Measurements from ENCODE around the gene SLC37A1.

The SLC37A1 gene

GRCh38 chr21:42508371-42508770 lies 5.3 kb upstream of the SLC37A1 start:
- no peak for DNase-seq

- DNase-seq, result no peak
These were observed 4.4 kb upstream of the SLC37A1 start for GRCh38 chr21:42509244-42509643.

- DNase-seq, result no peak
These were observed 1.2 kb upstream of the SLC37A1 start for GRCh38 chr21:42512346-42513034.

DNA sequence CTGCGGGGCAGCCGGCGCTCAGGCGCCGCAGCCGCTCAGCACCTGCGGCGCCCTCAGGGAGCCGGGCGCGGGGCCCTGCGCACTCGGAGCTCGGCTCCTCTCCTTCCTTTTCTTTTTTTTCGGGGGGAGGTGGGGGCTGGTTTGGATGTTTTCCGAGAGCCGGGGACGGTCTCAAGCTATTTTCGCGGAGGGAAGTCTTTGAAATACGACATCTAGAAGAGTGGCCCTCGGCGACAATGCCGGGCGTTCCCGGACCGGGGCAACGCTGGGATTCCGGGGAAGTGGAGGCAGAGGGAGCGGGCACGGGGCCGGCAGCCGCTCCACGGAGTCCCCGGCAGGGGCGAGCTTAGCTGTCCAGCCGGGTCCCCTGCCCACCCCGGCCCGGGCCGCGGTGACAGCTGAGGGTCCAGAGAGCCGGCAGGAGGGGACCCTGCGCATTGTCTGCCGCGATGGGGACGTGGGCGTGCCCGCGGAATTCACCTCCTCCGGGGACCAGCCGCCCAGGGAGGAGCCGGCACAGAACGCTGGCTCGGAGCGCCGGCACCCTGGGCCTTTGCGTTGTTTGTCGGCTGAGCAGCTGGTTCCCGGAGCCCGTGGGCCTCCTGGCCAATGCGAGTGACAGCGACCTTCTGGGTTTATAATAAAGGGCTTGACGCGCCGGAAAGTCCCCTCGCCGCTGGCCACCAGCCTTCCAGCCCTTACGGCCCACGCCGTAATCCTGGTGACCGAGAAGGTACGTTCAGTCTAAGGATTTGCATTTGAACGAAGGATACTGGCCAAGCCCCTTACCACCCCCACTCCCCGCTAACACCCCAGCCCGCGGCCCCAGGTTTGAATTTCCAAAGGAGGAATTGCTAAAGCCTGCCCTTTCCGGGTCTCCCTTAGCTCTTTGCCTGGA lies 582 bp downstream of the SLC37A1 start:
- DNase-seq, result peak; percentile 86

- DNase-seq, result no peak
These were observed 1.2 kb downstream of the SLC37A1 start for GRCh38 chr21:42514883-42515228.

GRCh38 chr21:42515708-42516502 lies 2.3 kb downstream of the SLC37A1 start:
- peak; percentile 78 for DNase-seq

GRCh38 chr21:42518215-42518614 lies 4.6 kb downstream of the SLC37A1 start:
- no peak for DNase-seq

- DNase-seq, result no peak
These were observed 5.0 kb downstream of the SLC37A1 start for GRCh38 chr21:42518626-42519025.

GRCh38 chr21:42520628-42521253 lies 7.1 kb downstream of the SLC37A1 start:
- DNase-seq, result no peak

DNA sequence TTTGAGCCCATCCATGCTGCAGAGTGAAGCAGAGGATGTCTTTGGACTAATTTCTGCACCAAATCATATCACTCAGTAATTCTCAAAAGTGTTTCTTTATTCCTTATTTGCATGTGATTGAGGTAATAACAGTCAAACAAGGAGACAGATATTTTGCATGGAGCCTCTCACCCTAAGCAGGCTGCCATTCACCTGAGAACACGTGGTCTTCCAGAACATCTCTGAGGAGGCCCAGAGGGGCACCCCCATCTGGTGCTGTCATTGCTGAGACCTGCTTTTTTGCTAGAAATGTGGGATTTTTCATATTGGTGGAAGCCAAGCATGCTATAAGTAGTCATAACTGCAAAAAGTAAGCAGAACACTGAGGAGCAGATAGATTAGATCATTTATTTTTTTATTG lies 7.7 kb downstream of the SLC37A1 start:
- no peak for DNase-seq

- no peak for DNase-seq
These were observed 8.2 kb downstream of the SLC37A1 start for GRCh38 chr21:42521805-42522204.

DNA sequence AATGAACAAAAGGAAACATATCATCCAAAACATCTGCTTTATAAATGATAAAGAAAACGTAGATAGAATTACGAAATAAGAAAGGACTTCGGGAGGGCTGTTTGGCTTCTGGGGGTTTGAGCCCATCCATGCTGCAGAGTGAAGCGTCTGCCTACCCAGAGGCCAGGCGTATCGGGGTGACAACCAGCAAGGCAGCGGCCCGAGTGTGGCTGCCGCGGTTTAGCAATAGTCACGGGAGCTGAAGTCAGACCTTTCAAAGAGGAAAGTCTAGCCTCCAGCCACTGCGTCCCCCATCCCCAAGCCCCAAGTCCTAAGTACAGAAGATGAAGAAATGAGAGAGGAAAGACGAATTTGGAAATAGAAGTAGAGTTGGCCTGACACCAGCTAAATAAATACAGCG lies 8.6 kb downstream of the SLC37A1 start:
- DNase-seq, result no peak

GRCh38 chr21:42522771-42523170 lies 9.1 kb downstream of the SLC37A1 start:
- DNase-seq, result no peak

DNA sequence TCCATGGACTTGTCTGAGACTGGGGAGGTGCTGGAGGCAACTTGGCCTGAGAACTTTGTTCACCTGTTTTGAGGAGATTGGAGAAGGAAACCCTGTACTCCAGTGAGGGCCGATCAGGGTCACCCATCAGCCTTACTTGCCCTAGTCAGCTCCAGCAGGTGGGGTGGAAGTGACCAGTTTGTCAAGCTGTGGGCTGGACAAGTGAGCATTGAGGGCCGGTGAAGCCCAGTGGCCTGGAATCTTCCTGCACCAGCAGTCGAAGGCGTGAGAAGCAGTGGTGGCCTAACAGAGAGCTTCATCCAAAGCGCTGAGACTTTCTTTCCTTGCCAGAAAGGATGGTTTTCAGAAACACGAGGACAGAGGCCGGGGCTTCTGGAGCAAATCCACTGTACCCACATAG lies 9.6 kb downstream of the SLC37A1 start:
- DNase-seq, result no peak

- no peak for DNase-seq
These were observed 10.3 kb downstream of the SLC37A1 start for GRCh38 chr21:42523941-42524340.

- peak; percentile 89 for DNase-seq
These were observed 10.8 kb downstream of the SLC37A1 start for GRCh38 chr21:42524341-42525028.

- DNase-seq, result no peak
These were observed 11.5 kb downstream of the SLC37A1 start for GRCh38 chr21:42525029-42525581.

DNA sequence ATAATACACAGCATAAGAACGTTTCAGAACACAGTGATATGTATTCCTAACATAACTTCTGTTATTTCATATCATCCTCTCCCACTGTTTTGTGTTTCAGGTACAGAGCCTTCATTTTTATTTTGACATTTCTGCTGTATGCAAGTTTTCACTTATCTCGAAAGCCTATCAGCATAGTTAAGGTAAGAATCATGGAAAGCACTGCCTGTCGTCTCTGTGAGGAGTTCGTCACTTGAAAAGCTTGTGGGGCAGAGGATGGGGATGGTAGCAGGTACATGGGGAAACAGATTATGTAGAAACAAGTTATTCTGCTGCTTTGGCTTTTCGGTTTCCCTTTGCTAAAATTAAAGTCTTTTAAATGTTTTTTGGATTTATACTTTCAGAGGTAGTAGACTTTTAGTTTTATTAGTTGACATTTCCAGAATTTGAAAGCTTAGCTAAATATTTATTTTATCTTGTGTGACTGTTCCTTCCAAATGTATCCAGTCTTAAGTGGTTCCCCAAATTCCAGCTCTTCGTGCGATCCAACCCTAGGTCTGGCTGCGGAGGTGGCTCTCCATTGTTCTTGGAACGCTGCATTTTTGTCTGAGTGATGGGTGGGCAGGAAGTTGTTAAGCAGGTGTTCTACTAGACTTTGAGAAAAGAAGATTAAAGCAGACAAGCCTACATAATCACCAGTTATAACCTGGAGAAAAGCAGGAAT lies 12.2 kb downstream of the SLC37A1 start:
- DNase-seq, result no peak

GRCh38 chr21:42526379-42526727 lies 12.7 kb downstream of the SLC37A1 start:
- DNase-seq, result no peak

- no peak for DNase-seq
These were observed 13.5 kb downstream of the SLC37A1 start for GRCh38 chr21:42527127-42527488.

GRCh38 chr21:42527489-42528158 lies 14.0 kb downstream of the SLC37A1 start:
- DNase-seq, result no peak
